Activated T-cell treated with anti-CD3 and anti-CD28 coated beads, Interleukin-2, amount 50 U/mL, for 24 hours (primary cell): ENCODE data around the gene TEX22.

Experiments used
- DNase-seq: peaks from one replicate; pipeline ENCODE4 v3.0.0-alpha.2; 2020
- H3K27ac Mint-ChIP-seq: 2 replicates; pipeline ENCODE4 v1.8.0; 2020; ENCODE audit warnings: mild to moderate bottlenecking, mixed read lengths
- H3K27me3 Mint-ChIP-seq: 2 replicates; pipeline ENCODE4 v1.8.0; 2020; ENCODE audit warnings: mixed read lengths
- H3K36me3 Mint-ChIP-seq: 2 replicates; pipeline ENCODE4 v1.8.0; 2020; ENCODE audit warnings: low read depth, mixed read lengths
- H3K4me1 Mint-ChIP-seq: 2 replicates; pipeline ENCODE4 v1.8.0; 2020; ENCODE audit warnings: low read depth, mixed read lengths
- H3K4me3 Mint-ChIP-seq: 2 replicates; pipeline ENCODE4 v1.8.0; 2020; ENCODE audit warnings: mild to moderate bottlenecking, moderate library complexity, mixed read lengths
- H3K9me3 Mint-ChIP-seq: 2 replicates; pipeline ENCODE4 v1.8.0; 2020; ENCODE audit warnings: mixed read lengths

TEX22 gene

DNA sequence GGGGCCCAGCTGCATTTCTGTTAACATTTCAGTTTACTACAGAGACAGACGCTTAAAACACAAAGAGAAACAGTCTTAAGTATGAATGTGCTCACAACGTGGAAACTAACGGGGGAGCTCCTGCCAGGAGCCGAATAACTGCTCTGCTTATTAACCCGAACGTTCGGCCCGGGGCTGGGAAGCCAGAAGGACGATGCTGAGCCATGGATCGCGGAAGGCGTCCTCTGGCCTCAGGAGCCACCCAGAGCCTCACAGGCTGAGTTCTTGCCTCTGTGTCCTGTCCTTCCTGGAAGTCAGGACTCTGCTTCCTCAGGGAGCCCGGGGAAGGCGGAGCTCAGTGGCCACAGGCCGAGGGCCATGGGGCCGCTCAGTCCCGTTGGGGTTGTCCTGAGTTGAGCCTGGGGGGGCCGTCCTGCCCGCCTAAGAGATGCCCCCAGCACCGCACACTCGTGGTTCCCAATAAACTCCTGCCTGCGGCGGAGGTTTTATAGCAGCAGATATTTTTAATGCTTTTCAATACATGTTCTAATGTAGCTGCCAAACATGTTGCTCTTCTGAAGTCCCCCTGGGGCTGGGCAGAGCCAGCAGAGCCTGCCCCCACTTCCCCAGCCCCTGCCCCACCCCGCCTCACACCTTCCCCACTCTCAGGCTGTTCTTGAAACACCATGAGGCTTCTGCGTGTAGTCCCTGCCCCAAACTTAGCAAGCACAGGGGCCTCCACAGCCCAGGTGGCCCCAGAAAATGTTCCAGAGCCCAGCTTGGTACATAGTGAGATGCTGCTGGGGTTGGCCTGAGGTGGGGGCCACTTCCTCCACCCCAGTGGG is 3.4 kb upstream of the TEX22 start:
- H3K27me3 Mint-ChIP-seq: no peaks in the 10 kb centered on the region
- H3K4me1 Mint-ChIP-seq: peaks cover 19% of the 10 kb centered on the region
- H3K36me3 Mint-ChIP-seq: peaks cover 13% of the 10 kb centered on the region
- H3K9me3 Mint-ChIP-seq: no peaks in the 10 kb centered on the region
- H3K27ac Mint-ChIP-seq: no peak overlapping the region
- DNase-seq: no peak
- no peak overlapping the region for H3K4me3 Mint-ChIP-seq

DNA sequence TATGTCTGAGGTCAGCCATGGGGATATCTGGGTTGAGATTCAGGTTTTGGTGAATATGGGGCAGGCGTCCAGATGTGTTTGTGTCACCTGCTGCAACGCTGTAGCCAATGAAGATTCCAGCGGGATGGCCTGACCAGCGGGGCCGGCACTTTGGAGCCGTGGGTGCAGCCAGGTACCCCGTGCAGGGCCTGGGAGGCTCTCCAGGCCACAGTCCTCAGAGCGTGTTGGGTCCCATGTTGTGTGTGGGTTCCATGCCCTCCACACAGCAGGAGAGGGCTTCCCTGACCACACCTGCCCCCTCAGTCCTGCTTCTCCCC is 2.8 kb upstream of the TEX22 start:
- H3K27ac Mint-ChIP-seq: no peak overlapping the region
- H3K4me3 Mint-ChIP-seq: no peak overlapping the region
- peaks cover 19% of the 10 kb centered on the region for H3K36me3 Mint-ChIP-seq
- H3K4me1 Mint-ChIP-seq: peaks cover 21% of the 10 kb centered on the region
- H3K27me3 Mint-ChIP-seq: no peaks in the 10 kb centered on the region
- peaks cover 3% of the 10 kb centered on the region for H3K9me3 Mint-ChIP-seq
- DNase-seq: no peak

DNA sequence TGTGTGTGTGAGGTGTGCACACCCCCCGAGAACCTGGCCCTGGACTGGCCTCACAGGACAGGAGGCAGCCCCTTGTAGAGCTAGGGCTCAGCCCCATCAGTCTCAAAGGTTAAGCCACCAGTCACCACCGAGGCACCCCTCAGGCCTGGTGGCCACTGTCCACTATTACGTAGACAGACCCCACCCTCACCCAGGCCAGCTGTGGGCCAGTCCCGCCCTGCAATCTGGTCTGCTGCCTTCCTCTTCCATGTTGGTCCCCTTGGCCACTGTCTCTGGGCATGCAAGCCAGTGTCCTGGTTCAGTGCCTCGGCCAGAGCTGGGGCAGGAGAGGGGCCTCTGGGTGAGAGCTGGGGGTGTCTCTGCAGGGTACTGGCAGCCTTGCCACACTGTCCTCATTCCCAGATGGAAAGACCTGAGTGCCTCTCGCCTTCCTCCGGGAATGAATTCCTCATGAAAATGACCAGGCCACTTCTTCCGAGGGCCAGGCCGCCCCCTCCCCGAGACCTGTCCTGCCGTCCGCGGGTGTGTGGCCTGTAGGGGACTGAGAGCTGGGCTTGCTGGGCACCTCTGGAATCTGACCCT is 897 bp upstream of the TEX22 start:
- H3K36me3 Mint-ChIP-seq: peaks cover 37% of the 10 kb centered on the region
- DNase-seq: no peak
- peak overlapping the region; percentile 89 for H3K27ac Mint-ChIP-seq
- H3K4me1 Mint-ChIP-seq: peaks cover 26% of the 10 kb centered on the region
- peaks cover 12% of the 10 kb centered on the region for H3K9me3 Mint-ChIP-seq
- H3K4me3 Mint-ChIP-seq: peak overlapping the region; percentile 66
- no peaks in the 10 kb centered on the region for H3K27me3 Mint-ChIP-seq

- Mint-ChIP-seq H3K4me1 (peaks cover 34% of the 10 kb centered on the region), H3K4me3 (peak overlapping the region; percentile 91), H3K27ac (peak overlapping the region; percentile 95), H3K9me3 (peaks cover 12% of the 10 kb centered on the region), H3K27me3 (no peaks in the 10 kb centered on the region), H3K36me3 (peaks cover 39% of the 10 kb centered on the region)
- DNase-seq: no peak
Measured at GRCh38 chr14:105398726-105399465, 558 bp downstream of the TEX22 start.

- Mint-ChIP-seq H3K4me3 (peak overlapping the region; percentile 91), H3K4me1 (peaks cover 39% of the 10 kb centered on the region), H3K9me3 (peaks cover 12% of the 10 kb centered on the region), H3K36me3 (peaks cover 39% of the 10 kb centered on the region), H3K27me3 (no peaks in the 10 kb centered on the region), H3K27ac (peak overlapping the region; percentile 95)
- no peak for DNase-seq
Measured at GRCh38 chr14:105399466-105399775, 1.1 kb downstream of the TEX22 start.

GRCh38 chr14:105400016-105400415 is 1.7 kb downstream of the TEX22 start:
- peak overlapping the region; percentile 91 for H3K4me3 Mint-ChIP-seq
- peaks cover 45% of the 10 kb centered on the region for H3K4me1 Mint-ChIP-seq
- no peaks in the 10 kb centered on the region for H3K27me3 Mint-ChIP-seq
- no peak for DNase-seq
- peaks cover 12% of the 10 kb centered on the region for H3K9me3 Mint-ChIP-seq
- H3K36me3 Mint-ChIP-seq: peaks cover 39% of the 10 kb centered on the region
- H3K27ac Mint-ChIP-seq: peak overlapping the region; percentile 95

GRCh38 chr14:105401699-105402098 is 3.4 kb downstream of the TEX22 start:
- Mint-ChIP-seq H3K27ac (no peak overlapping the region), H3K4me3 (no peak overlapping the region)

GRCh38 chr14:105408592-105408991 is 10.3 kb downstream of the TEX22 start:
- Mint-ChIP-seq H3K27me3 (peaks cover 24% of the 10 kb centered on the region), H3K9me3 (no peaks in the 10 kb centered on the region), H3K4me3 (no peak overlapping the region), H3K4me1 (peaks cover 23% of the 10 kb centered on the region), H3K36me3 (no peaks in the 10 kb centered on the region), H3K27ac (no peak overlapping the region)
- DNase-seq: no peak

More at GRCh38 chr14:105401699-105402098, 3.4 kb downstream of the TEX22 start:
- Mint-ChIP-seq H3K36me3 (peaks cover 39% of the 10 kb centered on the region), H3K9me3 (peaks cover 12% of the 10 kb centered on the region), H3K27me3 (no peaks in the 10 kb centered on the region), H3K4me1 (peaks cover 51% of the 10 kb centered on the region)
- no peak for DNase-seq

DNA sequence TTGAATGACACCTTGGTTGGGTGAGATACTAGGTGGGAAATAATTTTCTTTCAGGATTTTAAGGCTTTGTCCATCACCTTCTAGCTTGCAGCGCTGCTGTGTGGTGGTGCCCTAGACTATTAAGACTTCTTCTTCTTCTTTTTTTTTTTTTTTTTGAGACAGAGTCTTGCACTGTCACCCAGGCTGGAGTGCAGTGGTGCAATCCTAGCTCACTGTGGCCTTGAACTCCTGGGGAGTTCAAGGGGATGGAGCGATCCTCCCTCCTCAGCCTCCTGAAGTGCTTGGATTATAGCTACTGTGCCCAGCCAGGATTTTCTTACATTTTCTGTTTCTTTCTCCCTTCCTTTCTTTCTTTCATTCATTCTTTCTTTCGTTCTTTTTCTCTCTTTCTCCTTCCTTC is 11.0 kb downstream of the TEX22 start:
- no peak for DNase-seq

DNA sequence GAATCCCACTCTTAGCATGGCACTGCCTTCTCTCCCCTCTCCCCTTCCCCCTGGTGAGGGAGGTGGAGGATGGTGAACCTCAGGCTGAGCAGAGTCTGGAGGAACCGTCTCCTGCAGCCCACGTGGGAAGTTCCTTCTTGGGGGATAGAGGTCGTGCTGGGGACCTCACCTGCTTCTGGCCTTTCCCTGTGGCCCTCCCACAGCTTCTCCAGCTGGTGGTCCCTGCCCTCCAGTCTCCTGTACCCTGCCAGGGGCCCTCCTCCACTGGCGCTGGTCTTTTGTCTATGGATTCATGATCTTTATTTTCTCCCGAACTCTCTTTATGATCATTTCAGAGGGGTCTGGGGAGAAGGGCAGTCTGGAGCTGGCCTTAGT is 12.3 kb downstream of the TEX22 start:
- Mint-ChIP-seq H3K27ac (no peak overlapping the region), H3K4me1 (peaks cover 8% of the 10 kb centered on the region), H3K4me3 (no peak overlapping the region), H3K9me3 (no peaks in the 10 kb centered on the region), H3K36me3 (no peaks in the 10 kb centered on the region), H3K27me3 (peaks cover 26% of the 10 kb centered on the region)
- no peak for DNase-seq

More for the DNA sequence above, 11.0 kb downstream of the TEX22 start:
- H3K36me3 Mint-ChIP-seq: no peaks in the 10 kb centered on the region
- no peak overlapping the region for H3K27ac Mint-ChIP-seq
- no peak overlapping the region for H3K4me3 Mint-ChIP-seq
- H3K4me1 Mint-ChIP-seq: peaks cover 17% of the 10 kb centered on the region
- H3K9me3 Mint-ChIP-seq: no peaks in the 10 kb centered on the region
- H3K27me3 Mint-ChIP-seq: peaks cover 26% of the 10 kb centered on the region

DNA sequence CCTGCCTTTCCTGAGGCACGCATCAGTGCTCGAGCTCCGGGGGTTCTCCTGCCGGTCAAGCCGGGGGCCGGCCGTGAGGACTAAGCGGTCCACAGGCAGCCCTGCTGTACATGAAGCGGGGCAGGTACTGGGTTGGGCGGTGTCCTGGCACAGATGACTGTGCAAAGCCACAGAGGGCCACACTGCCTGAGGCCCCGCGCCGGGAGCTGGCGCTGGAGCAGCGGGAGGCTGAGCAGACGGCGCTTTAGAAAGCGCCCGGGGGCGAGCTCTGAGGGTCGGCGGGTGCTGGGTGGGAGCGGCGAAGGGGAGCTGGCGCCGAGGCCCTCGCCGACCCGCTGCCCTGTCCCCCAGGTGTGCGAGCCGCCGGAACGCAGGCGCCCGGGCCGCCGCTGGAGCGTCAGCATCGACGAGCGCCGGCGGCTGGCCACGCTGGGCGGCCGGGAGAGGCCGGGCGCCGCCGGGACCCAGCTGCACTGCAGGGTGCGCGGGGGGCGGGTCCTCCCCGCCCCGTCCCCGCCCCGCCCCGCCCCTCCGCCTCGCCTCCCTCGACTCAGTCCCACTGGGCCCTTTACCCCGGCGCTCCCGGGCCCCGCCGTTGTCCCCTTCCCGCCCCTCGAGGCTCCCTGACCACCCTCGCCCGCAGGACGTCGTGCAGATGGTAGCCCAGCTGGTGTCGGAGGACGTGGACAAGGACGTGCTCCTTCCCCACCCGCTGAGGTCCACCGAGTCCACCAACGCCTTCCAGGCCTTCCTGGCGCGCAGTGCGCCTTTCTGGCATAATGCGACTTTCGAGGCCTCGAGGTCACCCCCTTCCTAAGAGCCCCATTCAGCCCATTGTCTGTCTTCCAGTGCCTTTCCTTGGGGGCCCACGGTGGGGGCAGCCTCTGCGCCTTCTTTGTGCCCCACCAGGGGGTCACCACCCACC is 12.9 kb downstream of the TEX22 start:
- H3K4me1 Mint-ChIP-seq: peaks cover 10% of the 10 kb centered on the region
- no peak for DNase-seq

DNA sequence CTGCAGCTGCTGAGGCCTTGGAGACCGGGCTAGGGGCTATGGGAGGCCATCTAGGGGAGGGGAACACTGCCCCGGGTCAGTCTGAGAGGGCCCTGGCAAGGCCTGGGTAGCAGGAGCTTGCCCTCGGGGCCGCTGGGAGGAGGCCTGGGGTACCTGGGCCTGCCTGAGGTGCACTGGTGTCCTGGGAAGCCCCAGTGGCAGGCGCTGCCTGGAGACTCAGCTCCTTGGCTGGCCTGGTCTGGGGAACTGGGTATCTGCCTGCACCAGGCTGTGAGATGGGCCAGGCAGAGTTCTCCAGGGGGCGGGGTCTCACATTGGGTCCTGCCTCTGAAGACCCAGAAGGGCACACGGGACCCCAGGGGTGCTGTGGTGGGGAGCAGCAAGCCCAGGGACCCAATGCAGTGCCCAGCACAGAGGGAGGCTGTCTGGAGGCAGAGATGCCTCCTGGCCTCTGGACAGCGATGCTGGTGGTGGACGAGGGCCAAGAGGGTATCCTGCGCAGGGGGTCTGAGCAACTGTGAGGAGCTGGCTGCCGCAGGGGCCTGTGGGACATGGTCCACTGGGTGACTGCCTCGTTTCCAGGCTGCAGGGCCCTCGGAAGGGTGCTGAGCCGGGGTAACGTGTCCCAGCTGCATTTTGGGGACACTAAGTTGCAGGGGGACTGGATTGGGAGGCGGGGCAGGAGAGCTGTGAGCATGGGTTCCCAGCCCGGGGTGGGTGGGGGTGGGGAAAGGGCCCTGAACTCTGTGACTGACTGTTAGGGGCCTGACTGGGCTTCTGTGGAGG is 13.8 kb downstream of the TEX22 start:
- no peaks in the 10 kb centered on the region for H3K9me3 Mint-ChIP-seq
- H3K27ac Mint-ChIP-seq: no peak overlapping the region
- H3K4me1 Mint-ChIP-seq: peaks cover 15% of the 10 kb centered on the region
- H3K4me3 Mint-ChIP-seq: no peak overlapping the region
- no peak for DNase-seq
- peaks cover 26% of the 10 kb centered on the region for H3K27me3 Mint-ChIP-seq
- no peaks in the 10 kb centered on the region for H3K36me3 Mint-ChIP-seq

More for the DNA sequence above, 12.9 kb downstream of the TEX22 start:
- peaks cover 26% of the 10 kb centered on the region for H3K27me3 Mint-ChIP-seq
- H3K36me3 Mint-ChIP-seq: no peaks in the 10 kb centered on the region
- peak overlapping the region; percentile 23 for H3K4me3 Mint-ChIP-seq
- H3K9me3 Mint-ChIP-seq: no peaks in the 10 kb centered on the region
- no peak overlapping the region for H3K27ac Mint-ChIP-seq

DNA sequence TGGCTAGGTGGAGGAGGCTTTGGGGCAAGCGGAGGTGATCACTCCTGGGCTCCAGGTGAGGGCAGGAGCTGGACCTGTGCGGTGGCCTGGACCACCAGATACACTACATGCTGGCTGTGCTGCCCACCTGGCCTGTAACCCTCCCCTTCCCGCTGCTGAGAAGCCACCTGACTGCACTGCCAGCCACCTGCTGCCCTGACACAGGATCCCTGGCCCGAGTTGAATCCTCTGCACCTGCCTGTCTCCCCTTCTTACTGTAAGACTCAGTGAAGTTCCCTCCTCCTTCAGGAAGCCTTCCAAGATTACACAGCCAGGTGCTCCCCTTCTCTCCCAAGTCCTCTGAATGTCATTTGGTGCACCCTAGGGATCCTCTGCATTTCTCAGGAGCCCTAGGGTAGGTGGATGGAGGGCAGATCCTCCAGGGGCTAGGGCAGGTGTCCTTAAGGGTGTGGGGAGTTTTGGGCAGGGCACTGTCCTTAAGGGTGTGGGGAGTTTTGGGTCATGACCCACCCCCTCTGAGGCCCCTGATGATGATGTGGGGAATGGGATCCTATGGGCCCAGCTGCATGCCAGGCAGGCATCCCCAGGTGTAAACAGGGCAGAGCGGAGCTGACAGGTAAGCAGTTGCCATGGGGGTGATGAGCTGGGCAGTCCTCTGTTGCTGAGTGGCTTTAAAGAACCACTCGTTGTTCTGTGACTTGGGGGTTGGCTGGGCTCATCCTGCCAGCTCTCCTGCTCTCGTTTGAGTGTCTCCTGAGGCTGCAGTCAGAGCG is 14.6 kb downstream of the TEX22 start:
- Mint-ChIP-seq H3K27ac (no peak overlapping the region), H3K4me3 (no peak overlapping the region), H3K36me3 (no peaks in the 10 kb centered on the region)

More for the DNA sequence above, 14.6 kb downstream of the TEX22 start:
- DNase-seq: no peak
- Mint-ChIP-seq H3K4me1 (peaks cover 15% of the 10 kb centered on the region), H3K27me3 (peaks cover 26% of the 10 kb centered on the region), H3K9me3 (no peaks in the 10 kb centered on the region)
